HEK293 (cell line): ENCODE data around the gene PITPNM2.

Experiments
- CTCF ChIA-PET: fragments of 350-600 bp; formaldehyde crosslinking; extraction: SDS; loops from one replicate; lab custom pipeline; 2021; ENCODE audit warnings: antibody characterized with exemption; lab: Yijun Ruan, JAX
- POLR2A ChIA-PET: fragments of 300-600 bp; formaldehyde crosslinking; extraction: SDS; loops from one replicate; lab custom pipeline; 2020; ENCODE audit warnings: antibody characterized with exemption, inconsistent platforms; lab: Yijun Ruan, JAX
- H3K27ac ChIP-seq: fragments of 200-500 bp; sonication (Bioruptor generic); 2 replicates; pipeline ENCODE4 v1.5.1; 2014; ENCODE audit warnings: low read depth, low read length, control low read depth, inconsistent platforms; ENCODE audit errors: extremely low read depth
- H3K36me3 ChIP-seq, 2 experiments: fragments of 200-500 bp in 1 of 2; sonication (Bioruptor generic) in 1 of 2; 1 replicate in 1 of 2; 2 replicates in 1 of 2; pipeline ENCODE4 v1.5.1; 2014 to 2017; ENCODE audit warnings: inconsistent platforms in 2 of 2, low read length in 2 of 2; ENCODE audit not compliant: control insufficient read depth in 2 of 2, insufficient read depth in 1 of 2
- H3K4me1 ChIP-seq: fragments of 200-500 bp; sonication (Bioruptor generic); 2 replicates; pipeline ENCODE4 v1.5.1; 2014; ENCODE audit warnings: mild to moderate bottlenecking, low read length, inconsistent platforms; ENCODE audit not compliant: control insufficient read depth, insufficient read depth
- H3K4me3 ChIP-seq: 2 replicates; pipeline ENCODE4 v1.5.1; 2011; ENCODE audit warnings: low read depth, mild to moderate bottlenecking, control low read depth, low read length, moderate library complexity
- H3K9me3 ChIP-seq: fragments of 200-500 bp; sonication (Bioruptor generic); 2 replicates; pipeline ENCODE4 v1.5.1; 2014; ENCODE audit warnings: low read depth, low read length, inconsistent platforms; ENCODE audit not compliant: control insufficient read depth, insufficient read depth
- GLIS1 ChIP-seq: fragments of 450-650 bp; formaldehyde crosslinking; IDR thresholded peaks from 2 replicates; pipeline ENCODE4 v1.5.1; 2016; ENCODE audit warnings: missing biosample characterization, missing genetic modification characterization
- HOXD13 ChIP-seq: sonication (generic); formaldehyde crosslinking; IDR thresholded peaks from 2 replicates; pipeline ENCODE4 v1.8.0; 2022; ENCODE audit warnings: missing genetic modification reagents, borderline replicate concordance
- KLF10 ChIP-seq: fragments of 450-650 bp; IDR thresholded peaks from 2 replicates; pipeline ENCODE4 v1.5.1; 2018; ENCODE audit warnings: missing biosample characterization, mild to moderate bottlenecking, missing genetic modification characterization
- SETDB1 ChIP-seq: IDR thresholded peaks from one replicate; pipeline ENCODE4 v1.6.1; 2017; ENCODE audit warnings: mild to moderate bottlenecking, low read length, moderate library complexity, mixed read lengths; ENCODE audit not compliant: insufficient read length
- ZBTB20 ChIP-seq: fragments of 450-650 bp; formaldehyde crosslinking; IDR thresholded peaks from 2 replicates; pipeline ENCODE4 v1.5.1; 2016; ENCODE audit warnings: missing biosample characterization, missing genetic modification characterization
- ZFP41 ChIP-seq: fragments of 450-650 bp; formaldehyde crosslinking; IDR thresholded peaks from 2 replicates; pipeline ENCODE4 v1.5.1; 2016; ENCODE audit warnings: missing biosample characterization, missing genetic modification characterization, borderline replicate concordance
- ZNF140 ChIP-seq: fragments of 450-650 bp; formaldehyde crosslinking; IDR thresholded peaks from 2 replicates; pipeline ENCODE4 v1.5.1; 2016; ENCODE audit warnings: missing biosample characterization, missing genetic modification characterization
- ZNF16 ChIP-seq: fragments of 450-650 bp; formaldehyde crosslinking; IDR thresholded peaks from 2 replicates; pipeline ENCODE4 v1.5.1; 2016; ENCODE audit warnings: low read depth, missing biosample characterization, missing genetic modification characterization
- ZNF214 ChIP-seq: fragments of 450-650 bp; formaldehyde crosslinking; IDR thresholded peaks from 2 replicates; pipeline ENCODE4 v1.5.1; 2017; ENCODE audit warnings: missing biosample characterization, mild to moderate bottlenecking, missing genetic modification characterization, borderline replicate concordance
- ZNF514 ChIP-seq: fragments of 450-650 bp; formaldehyde crosslinking; IDR thresholded peaks from 2 replicates; pipeline ENCODE4 v1.5.1; 2016; ENCODE audit warnings: missing biosample characterization, missing genetic modification characterization
- ZNF529 ChIP-seq: fragments of 450-650 bp; formaldehyde crosslinking; IDR thresholded peaks from 2 replicates; pipeline ENCODE4 v1.5.1; 2017; ENCODE audit warnings: missing genetic modification characterization, missing biosample characterization; ENCODE audit not compliant: insufficient replicate concordance
- ZNF561 ChIP-seq: fragments of 450-650 bp; IDR thresholded peaks from 2 replicates; pipeline ENCODE4 v1.5.1; 2018; ENCODE audit warnings: missing biosample characterization, missing genetic modification characterization, borderline replicate concordance
- ZNF585B ChIP-seq: fragments of 450-650 bp; formaldehyde crosslinking; IDR thresholded peaks from 2 replicates; pipeline ENCODE4 v1.5.1; 2016; ENCODE audit warnings: missing biosample characterization, missing genetic modification characterization
- ZNF621 ChIP-seq: fragments of 450-650 bp; formaldehyde crosslinking; IDR thresholded peaks from 2 replicates; pipeline ENCODE4 v1.5.1; 2017; ENCODE audit warnings: missing biosample characterization, missing genetic modification characterization
- ZNF660 ChIP-seq: fragments of 450-650 bp; IDR thresholded peaks from 2 replicates; pipeline ENCODE4 v1.5.1; 2018; ENCODE audit warnings: missing biosample characterization, mild to moderate bottlenecking, missing genetic modification characterization
- ZNF776 ChIP-seq: fragments of 450-650 bp; formaldehyde crosslinking; IDR thresholded peaks from 2 replicates; pipeline ENCODE4 v1.5.0; 2017; ENCODE audit warnings: missing biosample characterization, missing genetic modification characterization, borderline replicate concordance
- ZNF830 ChIP-seq: fragments of 450-650 bp; IDR thresholded peaks from 2 replicates; pipeline ENCODE4 v1.5.0; 2018; ENCODE audit warnings: missing biosample characterization, missing genetic modification characterization, low read depth, mild to moderate bottlenecking, moderate library complexity
- ZXDB ChIP-seq: fragments of 450-650 bp; formaldehyde crosslinking; IDR thresholded peaks from 2 replicates; pipeline ENCODE4 v1.5.1; 2016; ENCODE audit warnings: missing biosample characterization, missing genetic modification characterization
- TF ChIP-seq, protein P1 (sequence below): fragments of 450-650 bp; formaldehyde crosslinking; IDR thresholded peaks from 2 replicates; pipeline ENCODE4 v1.5.1; 2016; ENCODE audit warnings: missing biosample characterization, missing genetic modification characterization
- TF ChIP-seq, protein P2 (sequence below): fragments of 450-650 bp; formaldehyde crosslinking; IDR thresholded peaks from 2 replicates; pipeline ENCODE4 v1.5.1; 2017; ENCODE audit warnings: missing biosample characterization, missing genetic modification characterization
- TF ChIP-seq, protein P3 (sequence below): fragments of 450-650 bp; formaldehyde crosslinking; IDR thresholded peaks from 2 replicates; pipeline ENCODE4 v1.5.1; 2016; ENCODE audit warnings: missing biosample characterization, missing genetic modification characterization, borderline replicate concordance
- TF ChIP-seq, protein P4 (sequence below): fragments of 450-650 bp; formaldehyde crosslinking; IDR thresholded peaks from 2 replicates; pipeline ENCODE4 v1.5.1; 2016; ENCODE audit warnings: missing biosample characterization, missing genetic modification characterization

PITPNM2 gene

DNA sequence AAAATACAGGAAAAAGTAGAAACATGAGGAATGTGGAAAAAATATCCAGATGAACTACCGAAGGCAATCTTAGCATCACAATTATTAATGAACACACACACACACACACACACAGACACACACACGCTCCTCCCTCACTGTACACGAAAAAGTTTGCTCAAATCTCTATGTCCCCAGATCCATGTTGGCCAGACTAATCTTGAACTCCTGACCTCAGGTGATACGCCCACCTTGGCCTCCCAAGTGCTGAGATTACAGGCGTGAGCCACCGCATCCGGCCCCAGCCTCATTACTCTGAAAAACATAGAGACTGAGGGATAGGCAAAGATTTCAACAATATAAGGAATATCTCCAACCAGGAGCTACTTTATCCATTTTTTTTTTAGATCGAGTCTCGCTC is 17.2 kb downstream of the PITPNM2 start:
- no peak overlapping the region for H3K4me3 ChIP-seq
- H3K27ac ChIP-seq: no peak overlapping the region
- TF ChIP-seq, protein P1, sequence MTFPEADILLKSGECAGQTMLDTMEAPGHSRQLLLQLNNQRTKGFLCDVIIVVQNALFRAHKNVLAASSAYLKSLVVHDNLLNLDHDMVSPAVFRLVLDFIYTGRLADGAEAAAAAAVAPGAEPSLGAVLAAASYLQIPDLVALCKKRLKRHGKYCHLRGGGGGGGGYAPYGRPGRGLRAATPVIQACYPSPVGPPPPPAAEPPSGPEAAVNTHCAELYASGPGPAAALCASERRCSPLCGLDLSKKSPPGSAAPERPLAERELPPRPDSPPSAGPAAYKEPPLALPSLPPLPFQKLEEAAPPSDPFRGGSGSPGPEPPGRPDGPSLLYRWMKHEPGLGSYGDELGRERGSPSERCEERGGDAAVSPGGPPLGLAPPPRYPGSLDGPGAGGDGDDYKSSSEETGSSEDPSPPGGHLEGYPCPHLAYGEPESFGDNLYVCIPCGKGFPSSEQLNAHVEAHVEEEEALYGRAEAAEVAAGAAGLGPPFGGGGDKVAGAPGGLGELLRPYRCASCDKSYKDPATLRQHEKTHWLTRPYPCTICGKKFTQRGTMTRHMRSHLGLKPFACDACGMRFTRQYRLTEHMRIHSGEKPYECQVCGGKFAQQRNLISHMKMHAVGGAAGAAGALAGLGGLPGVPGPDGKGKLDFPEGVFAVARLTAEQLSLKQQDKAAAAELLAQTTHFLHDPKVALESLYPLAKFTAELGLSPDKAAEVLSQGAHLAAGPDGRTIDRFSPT (tag by site-specific recombination): no peak
- TF ChIP-seq ZNF514 (tag by site-specific recombination): no peak
- TF ChIP-seq ZNF621: no peak
- TF ChIP-seq KLF10 (tag by site-specific recombination): no peak
- H3K36me3 ChIP-seq: no peaks in the 10 kb centered on the region
- ChIA-PET POLR2A (no interaction called here), CTCF (no interaction called here)
- H3K9me3 ChIP-seq: no peaks in the 10 kb centered on the region
- H3K4me1 ChIP-seq: no peaks in the 10 kb centered on the region

DNA sequence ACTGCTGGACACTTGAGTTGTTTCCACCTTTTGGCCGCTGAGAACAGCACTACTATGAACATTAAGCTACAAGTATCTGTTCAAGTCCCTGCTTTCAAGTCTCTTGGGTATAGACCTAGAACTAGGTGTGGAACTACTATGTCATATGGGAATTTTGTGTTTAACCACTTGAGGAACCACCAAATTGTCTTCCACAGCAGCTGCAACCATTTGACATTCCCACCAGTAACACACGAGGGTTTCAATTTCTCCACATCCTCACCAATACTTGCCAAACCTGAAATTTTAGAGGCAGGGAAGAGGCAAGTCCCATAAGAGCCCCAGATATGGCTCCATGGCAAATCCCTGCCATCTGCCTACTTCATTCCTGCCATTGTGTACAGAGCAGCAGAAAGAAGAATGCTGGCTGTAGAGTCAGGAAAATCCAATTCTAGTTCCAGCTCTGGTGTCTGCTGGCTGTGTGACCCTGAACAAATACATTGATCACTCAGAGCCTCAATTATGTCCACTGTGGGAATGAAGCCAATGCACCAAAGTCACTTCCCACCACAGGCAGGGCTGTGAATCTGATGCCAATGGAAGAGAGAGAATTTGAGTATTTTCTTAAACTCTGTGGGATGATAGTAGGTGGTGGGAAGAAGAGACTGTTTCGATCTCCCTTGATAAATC is 17.8 kb downstream of the PITPNM2 start:
- Histone ChIP-seq H3K36me3 (no peaks in the 10 kb centered on the region), H3K9me3 (no peaks in the 10 kb centered on the region), H3K27ac (no peak overlapping the region), H3K4me3 (no peak overlapping the region), H3K4me1 (no peaks in the 10 kb centered on the region)
- POLR2A ChIA-PET: no interaction called here
- TF ChIP-seq ZNF776 (tag by site-specific recombination) (no peak), ZNF561 (no peak), ZXDB (tag by site-specific recombination) (no peak), ZNF585B (tag by site-specific recombination) (no peak), ZNF514 (tag by site-specific recombination) (no peak), HOXD13 (no peak), ZNF214 (tag by site-specific recombination) (no peak), ZNF140 (tag by site-specific recombination) (no peak), ZNF830 (tag by site-specific recombination) (no peak), ZNF660 (no peak), ZNF529 (tag by site-specific recombination) (no peak), GLIS1 (tag by site-specific recombination) (no peak), ZFP41 (tag by site-specific recombination) (no peak), SETDB1 (no peak), ZNF16 (tag by site-specific recombination) (no peak), ZBTB20 (no peak)
- TF ChIP-seq, protein P2, sequence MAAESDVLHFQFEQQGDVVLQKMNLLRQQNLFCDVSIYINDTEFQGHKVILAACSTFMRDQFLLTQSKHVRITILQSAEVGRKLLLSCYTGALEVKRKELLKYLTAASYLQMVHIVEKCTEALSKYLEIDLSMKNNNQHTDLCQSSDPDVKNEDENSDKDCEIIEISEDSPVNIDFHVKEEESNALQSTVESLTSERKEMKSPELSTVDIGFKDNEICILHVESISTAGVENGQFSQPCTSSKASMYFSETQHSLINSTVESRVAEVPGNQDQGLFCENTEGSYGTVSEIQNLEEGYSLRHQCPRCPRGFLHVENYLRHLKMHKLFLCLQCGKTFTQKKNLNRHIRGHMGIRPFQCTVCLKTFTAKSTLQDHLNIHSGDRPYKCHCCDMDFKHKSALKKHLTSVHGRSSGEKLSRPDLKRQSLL (tag by site-specific recombination): no peak
- TF ChIP-seq, protein P3, sequence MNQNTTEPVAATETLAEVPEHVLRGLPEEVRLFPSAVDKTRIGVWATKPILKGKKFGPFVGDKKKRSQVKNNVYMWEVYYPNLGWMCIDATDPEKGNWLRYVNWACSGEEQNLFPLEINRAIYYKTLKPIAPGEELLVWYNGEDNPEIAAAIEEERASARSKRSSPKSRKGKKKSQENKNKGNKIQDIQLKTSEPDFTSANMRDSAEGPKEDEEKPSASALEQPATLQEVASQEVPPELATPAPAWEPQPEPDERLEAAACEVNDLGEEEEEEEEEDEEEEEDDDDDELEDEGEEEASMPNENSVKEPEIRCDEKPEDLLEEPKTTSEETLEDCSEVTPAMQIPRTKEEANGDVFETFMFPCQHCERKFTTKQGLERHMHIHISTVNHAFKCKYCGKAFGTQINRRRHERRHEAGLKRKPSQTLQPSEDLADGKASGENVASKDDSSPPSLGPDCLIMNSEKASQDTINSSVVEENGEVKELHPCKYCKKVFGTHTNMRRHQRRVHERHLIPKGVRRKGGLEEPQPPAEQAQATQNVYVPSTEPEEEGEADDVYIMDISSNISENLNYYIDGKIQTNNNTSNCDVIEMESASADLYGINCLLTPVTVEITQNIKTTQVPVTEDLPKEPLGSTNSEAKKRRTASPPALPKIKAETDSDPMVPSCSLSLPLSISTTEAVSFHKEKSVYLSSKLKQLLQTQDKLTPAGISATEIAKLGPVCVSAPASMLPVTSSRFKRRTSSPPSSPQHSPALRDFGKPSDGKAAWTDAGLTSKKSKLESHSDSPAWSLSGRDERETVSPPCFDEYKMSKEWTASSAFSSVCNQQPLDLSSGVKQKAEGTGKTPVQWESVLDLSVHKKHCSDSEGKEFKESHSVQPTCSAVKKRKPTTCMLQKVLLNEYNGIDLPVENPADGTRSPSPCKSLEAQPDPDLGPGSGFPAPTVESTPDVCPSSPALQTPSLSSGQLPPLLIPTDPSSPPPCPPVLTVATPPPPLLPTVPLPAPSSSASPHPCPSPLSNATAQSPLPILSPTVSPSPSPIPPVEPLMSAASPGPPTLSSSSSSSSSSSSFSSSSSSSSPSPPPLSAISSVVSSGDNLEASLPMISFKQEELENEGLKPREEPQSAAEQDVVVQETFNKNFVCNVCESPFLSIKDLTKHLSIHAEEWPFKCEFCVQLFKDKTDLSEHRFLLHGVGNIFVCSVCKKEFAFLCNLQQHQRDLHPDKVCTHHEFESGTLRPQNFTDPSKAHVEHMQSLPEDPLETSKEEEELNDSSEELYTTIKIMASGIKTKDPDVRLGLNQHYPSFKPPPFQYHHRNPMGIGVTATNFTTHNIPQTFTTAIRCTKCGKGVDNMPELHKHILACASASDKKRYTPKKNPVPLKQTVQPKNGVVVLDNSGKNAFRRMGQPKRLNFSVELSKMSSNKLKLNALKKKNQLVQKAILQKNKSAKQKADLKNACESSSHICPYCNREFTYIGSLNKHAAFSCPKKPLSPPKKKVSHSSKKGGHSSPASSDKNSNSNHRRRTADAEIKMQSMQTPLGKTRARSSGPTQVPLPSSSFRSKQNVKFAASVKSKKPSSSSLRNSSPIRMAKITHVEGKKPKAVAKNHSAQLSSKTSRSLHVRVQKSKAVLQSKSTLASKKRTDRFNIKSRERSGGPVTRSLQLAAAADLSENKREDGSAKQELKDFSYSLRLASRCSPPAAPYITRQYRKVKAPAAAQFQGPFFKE (tag by site-specific recombination): no peak
- TF ChIP-seq, protein P4, sequence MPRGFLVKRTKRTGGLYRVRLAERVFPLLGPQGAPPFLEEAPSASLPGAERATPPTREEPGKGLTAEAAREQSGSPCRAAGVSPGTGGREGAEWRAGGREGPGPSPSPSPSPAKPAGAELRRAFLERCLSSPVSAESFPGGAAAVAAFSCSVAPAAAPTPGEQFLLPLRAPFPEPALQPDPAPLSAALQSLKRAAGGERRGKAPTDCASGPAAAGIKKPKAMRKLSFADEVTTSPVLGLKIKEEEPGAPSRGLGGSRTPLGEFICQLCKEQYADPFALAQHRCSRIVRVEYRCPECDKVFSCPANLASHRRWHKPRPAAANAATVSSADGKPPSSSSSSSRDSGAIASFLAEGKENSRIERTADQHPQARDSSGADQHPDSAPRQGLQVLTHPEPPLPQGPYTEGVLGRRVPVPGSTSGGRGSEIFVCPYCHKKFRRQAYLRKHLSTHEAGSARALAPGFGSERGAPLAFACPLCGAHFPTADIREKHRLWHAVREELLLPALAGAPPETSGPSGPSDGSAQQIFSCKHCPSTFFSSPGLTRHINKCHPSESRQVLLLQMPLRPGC (tag by site-specific recombination): no peak
- CTCF ChIA-PET: no interaction called here
